C4-2B (cell line): ENCODE measurements around the gene CFLAR.

Source experiments
- ZFX ChIP-seq: fragments of 450-650 bp; IDR thresholded peaks from 2 replicates; pipeline ENCODE4 v1.6.1; 2017
- TF ChIP-seq, protein P1 (sequence below): fragments of 450-650 bp; conservative IDR thresholded peaks from 2 replicates; pipeline ENCODE4 v1.5.1; 2017; ENCODE audit warnings: mild to moderate bottlenecking

DNA sequence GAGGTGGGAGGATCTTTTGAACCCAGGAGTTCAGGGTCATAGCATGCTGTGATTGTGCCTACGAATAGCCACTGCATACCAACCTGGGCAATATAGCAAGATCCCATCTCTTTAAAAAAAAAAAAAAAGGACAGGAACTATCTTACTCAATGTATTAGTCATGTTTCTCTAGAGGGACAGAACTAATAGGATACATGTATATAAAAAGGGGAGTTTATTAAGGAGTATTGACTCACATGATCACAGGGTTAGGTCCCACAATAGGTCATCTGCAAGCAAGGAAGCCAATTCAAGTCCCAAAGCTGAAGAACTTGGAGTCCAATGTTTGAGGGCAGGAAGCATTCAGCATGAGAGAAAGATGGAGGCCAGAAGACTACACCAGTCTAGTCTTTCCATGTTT is 48.2 kb downstream of the CFLAR start:
- TF ChIP-seq, protein P1, sequence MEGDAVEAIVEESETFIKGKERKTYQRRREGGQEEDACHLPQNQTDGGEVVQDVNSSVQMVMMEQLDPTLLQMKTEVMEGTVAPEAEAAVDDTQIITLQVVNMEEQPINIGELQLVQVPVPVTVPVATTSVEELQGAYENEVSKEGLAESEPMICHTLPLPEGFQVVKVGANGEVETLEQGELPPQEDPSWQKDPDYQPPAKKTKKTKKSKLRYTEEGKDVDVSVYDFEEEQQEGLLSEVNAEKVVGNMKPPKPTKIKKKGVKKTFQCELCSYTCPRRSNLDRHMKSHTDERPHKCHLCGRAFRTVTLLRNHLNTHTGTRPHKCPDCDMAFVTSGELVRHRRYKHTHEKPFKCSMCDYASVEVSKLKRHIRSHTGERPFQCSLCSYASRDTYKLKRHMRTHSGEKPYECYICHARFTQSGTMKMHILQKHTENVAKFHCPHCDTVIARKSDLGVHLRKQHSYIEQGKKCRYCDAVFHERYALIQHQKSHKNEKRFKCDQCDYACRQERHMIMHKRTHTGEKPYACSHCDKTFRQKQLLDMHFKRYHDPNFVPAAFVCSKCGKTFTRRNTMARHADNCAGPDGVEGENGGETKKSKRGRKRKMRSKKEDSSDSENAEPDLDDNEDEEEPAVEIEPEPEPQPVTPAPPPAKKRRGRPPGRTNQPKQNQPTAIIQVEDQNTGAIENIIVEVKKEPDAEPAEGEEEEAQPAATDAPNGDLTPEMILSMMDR: no peak
- no peak for TF ChIP-seq ZFX
